Endothelial cell of umbilical vein (primary cell): ENCODE measurements around the gene ARHGAP29. TPM values are rescaled to one million over a fixed set of nuclear protein-coding genes. Genes with fewer than 3 reads are reported as not detected.

Experiments used
- BruUV-seq: library from RNA; stranded (reverse); fragments of 400-500 nt; replicated peaks from 2 replicates; lab custom pipeline; 2021; lab: Mats Ljungman, UMichigan
- CTCF ChIA-PET: fragments of 300-600, 350-600 bp; sonication (Branson Sonifier 250); formaldehyde crosslinking; loops from one replicate; lab custom pipeline; 2021; ENCODE audit warnings: antibody characterized with exemption, inconsistent platforms; lab: Charles Lee
- POLR2A ChIA-PET: fragments of 300-600, 350-600 bp; sonication (Branson Sonifier 250); formaldehyde crosslinking; loops from one replicate; lab custom pipeline; 2021; ENCODE audit warnings: antibody characterized with exemption, inconsistent platforms; lab: Charles Lee
- DNase-seq: peaks from one replicate; pipeline ENCODE4 v3.0.0-alpha.2; 2011; ENCODE audit warnings: low read depth, low spot score
- FAIRE-seq: peaks from 2 replicates; lab custom pipeline; 2011; peaks lifted over from hg19 to GRCh38; lab: Jason Lieb, UNC
- H2AFZ ChIP-seq: 2 replicates; pipeline ENCODE4 v1.6.0; 2012; ENCODE audit warnings: low read depth, low read length, control low read depth, inconsistent platforms
- H3K27ac ChIP-seq: 2 replicates; pipeline ENCODE4 v1.5.1; 2011; ENCODE audit warnings: low read depth, mild to moderate bottlenecking, control low read depth, low read length, moderate library complexity; ENCODE audit not compliant: insufficient read depth
- H3K27me3 ChIP-seq, 2 experiments: 2 replicates each; pipeline versions ENCODE4 v1.6.0 to v1.6.1; 2011; ENCODE audit warnings: low read length in 2 of 2, mixed read lengths in 1 of 2; ENCODE audit not compliant: control insufficient read depth in 2 of 2, insufficient read depth in 2 of 2
- H3K36me3 ChIP-seq, 2 experiments: 2 replicates in 1 of 2; 3 replicates in 1 of 2; pipeline ENCODE4 v1.5.1; 2011; ENCODE audit warnings: low read length in 2 of 2, mild to moderate bottlenecking in 1 of 2, moderate library complexity in 1 of 2; ENCODE audit not compliant: control insufficient read depth in 2 of 2, insufficient read depth in 2 of 2; ENCODE audit errors: extremely low read depth in 1 of 2
- H3K4me1 ChIP-seq: 3 replicates; pipeline ENCODE4 v1.5.1; 2011; ENCODE audit warnings: mild to moderate bottlenecking, low read length; ENCODE audit not compliant: control insufficient read depth, insufficient read depth; ENCODE audit errors: extremely low read depth
- H3K4me2 ChIP-seq: 2 replicates; pipeline ENCODE4 v1.6.1; 2011; ENCODE audit warnings: low read length, control low read depth, mixed read lengths; ENCODE audit not compliant: insufficient read depth
- H3K4me3 ChIP-seq, 3 experiments: fragments of 200-600 bp in 1 of 3; sonication (generic), shearing (Covaris generic) in 1 of 3; replicated peaks in 1 of 3; 2 replicates each; pipeline ENCODE4 v1.5.1; 2011 to 2016; ENCODE audit warnings: control low read depth in 3 of 3, low read length in 3 of 3, mild to moderate bottlenecking in 2 of 3, inconsistent platforms in 1 of 3, low read depth in 1 of 3, moderate library complexity in 1 of 3; ENCODE audit not compliant: insufficient read depth in 1 of 3
- H3K79me2 ChIP-seq: 2 replicates; pipeline ENCODE4 v1.6.0; 2012; ENCODE audit warnings: low read length, inconsistent platforms; ENCODE audit not compliant: control insufficient read depth, insufficient read depth
- H3K9ac ChIP-seq: replicated peaks from 2 replicates; pipeline ENCODE3; 2011; ENCODE audit warnings: low read length, control low read depth; ENCODE audit not compliant: insufficient read depth; ENCODE audit errors: extremely low read depth
- H3K9me1 ChIP-seq: replicated peaks from 3 replicates; pipeline ENCODE4 v1.6.0; 2011; ENCODE audit warnings: mild to moderate bottlenecking, low read length; ENCODE audit not compliant: control insufficient read depth, insufficient read depth; ENCODE audit errors: extremely low read depth
- H3K9me3 ChIP-seq: replicated peaks from 2 replicates; pipeline ENCODE4 v1.5.1; 2012; ENCODE audit warnings: low read length, inconsistent platforms; ENCODE audit not compliant: control insufficient read depth, insufficient read depth
- H4K20me1 ChIP-seq: replicated peaks from 2 replicates; pipeline ENCODE3; 2011; ENCODE audit warnings: mild to moderate bottlenecking, low read length; ENCODE audit not compliant: control insufficient read depth, insufficient read depth; ENCODE audit errors: extremely low read depth
- CTCF ChIP-seq, 2 donors: IDR thresholded peaks; 1 replicate in 1 of 2; 2 replicates in 1 of 2; pipeline ENCODE4 v1.5.1; 2011; ENCODE audit warnings: low read length in 2 of 2, mild to moderate bottlenecking in 2 of 2, moderate library complexity in 2 of 2, control low read depth in 1 of 2, inconsistent platforms in 1 of 2, low read depth in 1 of 2; ENCODE audit not compliant: insufficient read depth in 1 of 2; ENCODE audit errors: extremely low read depth in 1 of 2
- EZH2 ChIP-seq: IDR thresholded peaks from 2 replicates; pipeline ENCODE4 v1.6.1; 2012; ENCODE audit warnings: borderline replicate concordance, low read depth, mild to moderate bottlenecking, moderate library complexity, low read length, inconsistent platforms; ENCODE audit not compliant: severe bottlenecking
- FOS ChIP-seq: IDR thresholded peaks from 2 replicates; pipeline ENCODE4 v1.6.1; 2011; ENCODE audit warnings: mild to moderate bottlenecking, low read length, moderate library complexity, borderline replicate concordance; ENCODE audit not compliant: insufficient read depth
- GATA2 ChIP-seq: IDR thresholded peaks from 2 replicates; pipeline ENCODE4 v1.7.0; 2011; ENCODE audit warnings: low read depth, mild to moderate bottlenecking, moderate library complexity, mixed read lengths, low read length; ENCODE audit not compliant: insufficient read length, insufficient read depth
- JUN ChIP-seq: IDR thresholded peaks from 2 replicates; pipeline ENCODE4 v1.6.1; 2011; ENCODE audit warnings: borderline replicate concordance, low read depth; ENCODE audit not compliant: insufficient read length, insufficient read depth
- MAX ChIP-seq: IDR thresholded peaks from 2 replicates; pipeline ENCODE4 v1.6.1; 2011; ENCODE audit not compliant: insufficient read depth, insufficient read length
- MYC ChIP-seq: IDR thresholded peaks from one replicate; pipeline ENCODE4 v1.6.1; 2011; ENCODE audit warnings: mild to moderate bottlenecking, low read depth, low read length
- POLR2A ChIP-seq: IDR thresholded peaks from 2 replicates; pipeline ENCODE4 v1.6.1; 2012; ENCODE audit warnings: low read depth, mild to moderate bottlenecking, control low read depth, low read length
- POLR2AphosphoS5 ChIP-seq: IDR thresholded peaks from 2 replicates; pipeline ENCODE4 v1.6.1; 2012; ENCODE audit warnings: low read depth, mild to moderate bottlenecking, control low read depth, low read length, moderate library complexity; ENCODE audit not compliant: insufficient read depth
- dilution Hi-C: fragments of 300-500 bp; cut with MboI; formaldehyde crosslinking; loops from one replicate; pipeline ENCODE4 v1.15.0; 2019; ENCODE audit warnings: low sequenced_read_pairs; ENCODE audit not compliant: extremely low pct_ligation_motif_present
- intact Hi-C: fragments of 100-400 bp; cut with micrococcal nuclease; formaldehyde crosslinking; loops from one replicate; pipeline ENCODE4 v1.10.0; 2022
- polyA plus RNA-seq, 4 experiments: library from polyadenylated mRNA; depleted of rRNA in 3 of 4; stranded (reverse) in 3 of 4; unstranded in 1 of 4; fragments of >200 nt; gene quantifications; 2 replicates each; pipeline versions ENCODE4 v1.2.1 to v1.2.3, GENCODE V29; 2011 to 2012; ENCODE audit warnings: missing spikeins in 1 of 4
- total RNA-seq: library from RNA; stranded (reverse); gene quantifications from 2 replicates; pipeline ENCODE4 v1.2.3, GENCODE V29; 2021

The ARHGAP29 gene
- total and polyA plus RNA-seq, 2 donors (not counting 3 experiments of a cell fraction or from before 2014, with no cell fraction given): 56.3 to 199 TPM

- peaks cover 100% of the 10 kb centered on the region for H3K79me2 ChIP-seq
- no peaks in the 10 kb centered on the region for H3K27me3 ChIP-seq
- BruUV-seq: no TSS peak
- H3K27ac ChIP-seq: peak overlapping the region; percentile 93
- peak overlapping the region; percentile 88 to 100 (median 95) for H3K4me3 ChIP-seq
- peaks cover 70% of the 10 kb centered on the region for H3K4me1 ChIP-seq
- TF ChIP-seq EZH2 (no peak), MAX (no peak), JUN (no peak), MYC (no peak), CTCF (IDR thresholded peaks at IDR 0.05; ENCODE audit: extremely low read depth in 1 of 2, insufficient read depth in 1 of 2, low read depth in 1 of 2, low read length in 2 of 2) (no peak), GATA2 (no peak), POLR2A (no peak), POLR2AphosphoS5 (no peak), FOS (no peak)
- peak overlapping the region; percentile 97 for H3K4me2 ChIP-seq
- H4K20me1 ChIP-seq: peaks cover 18% of the 10 kb centered on the region
- H3K36me3 ChIP-seq: no peaks in the 10 kb centered on the region
- H3K9ac ChIP-seq: peak overlapping the region; percentile 99
- ChIA-PET CTCF (interaction anchor here (0.9 to 8.6 kb wide), 8 partner anchors 11 to 196 kb away, joined by 3 to 91 read pairs (median 6); no protein-coding TSS in a partner anchor), POLR2A (interaction anchor here (1.5 kb wide), 1 partner anchor 91 kb away, joined by 3 read pairs; no protein-coding TSS in a partner anchor)
- no peak for DNase-seq
- H3K9me3 ChIP-seq: no peaks in the 10 kb centered on the region
- dilution Hi-C loops (no loop called here), intact Hi-C loops (loop anchor here (2.0 to 10.0 kb wide), 2 partner anchors 16 to 330 kb away; partner anchors contain the start of gene GCLM)
- H3K9me1 ChIP-seq: no peaks in the 10 kb centered on the region
- no peak overlapping the region for H2AFZ ChIP-seq
- no peak for FAIRE-seq
Measured at GRCh38 chr1:94234615-94235014, 2.8 kb downstream of the ARHGAP29 start.
